CD14-positive monocyte (primary cell): ENCODE data around the gene FOXJ1. TPM values are rescaled to one million over a fixed set of nuclear protein-coding genes. Genes with fewer than 3 reads are reported as not detected.

ENCODE experiments used
- DNase-seq, 3 donors: peaks; one replicate each; pipeline ENCODE4 v3.0.0-alpha.2; 2011 to 2022
- H2AFZ ChIP-seq: 2 replicates; pipeline ENCODE4 v1.6.0; 2012; ENCODE audit warnings: mild to moderate bottlenecking, low read depth, low read length, inconsistent platforms; ENCODE audit not compliant: insufficient read depth, poor library complexity, severe bottlenecking
- H3K27ac ChIP-seq, 2 donors: 1 replicate in 1 of 2; 2 replicates in 1 of 2; pipeline ENCODE4 v1.5.1; 2012 to 2013; ENCODE audit warnings: low read length in 2 of 2, control low read depth in 1 of 2, inconsistent platforms in 1 of 2, low read depth in 1 of 2, mild to moderate bottlenecking in 1 of 2
- H3K27me3 ChIP-seq, 2 donors: one replicate each; pipeline versions ENCODE4 v1.6.0 to v1.6.1; 2011 to 2013; ENCODE audit warnings: low read length in 2 of 2; ENCODE audit not compliant: control insufficient read depth in 2 of 2, insufficient read depth in 2 of 2
- H3K36me3 ChIP-seq, 2 donors: replicated peaks in 1 of 2; 1 replicate in 1 of 2; 2 replicates in 1 of 2; pipeline versions ENCODE4 v1.5.1 to v1.6.1; 2012 to 2013; ENCODE audit warnings: low read length in 2 of 2, control low read depth in 1 of 2, inconsistent platforms in 1 of 2, mild to moderate bottlenecking in 1 of 2; ENCODE audit not compliant: insufficient read depth in 2 of 2, control insufficient read depth in 1 of 2
- H3K4me1 ChIP-seq, 2 donors: 1 replicate in 1 of 2; 2 replicates in 1 of 2; pipeline versions ENCODE4 v1.5.1 to v1.6.1; 2012 to 2013; ENCODE audit warnings: low read length in 2 of 2, control low read depth in 1 of 2, inconsistent platforms in 1 of 2, mild to moderate bottlenecking in 1 of 2, moderate library complexity in 1 of 2; ENCODE audit not compliant: insufficient read depth in 2 of 2, control insufficient read depth in 1 of 2
- H3K4me2 ChIP-seq: replicated peaks from 2 replicates; pipeline ENCODE3; 2012; ENCODE audit warnings: low read length, moderate library complexity, mild to moderate bottlenecking; ENCODE audit not compliant: poor library complexity, severe bottlenecking; ENCODE audit errors: extremely low read depth
- H3K4me3 ChIP-seq, 3 experiments: fragments of 200-600 bp in 1 of 3; sonication (generic) in 1 of 3; replicated peaks in 1 of 3; 1 replicate in 2 of 3; 2 replicates in 1 of 3; pipeline ENCODE4 v1.5.1; 2011 to 2013; ENCODE audit warnings: low read length in 3 of 3, mild to moderate bottlenecking in 3 of 3, control low read depth in 2 of 3, low read depth in 2 of 3, inconsistent platforms in 1 of 3, moderate library complexity in 1 of 3
- H3K79me2 ChIP-seq: 2 replicates; pipeline ENCODE4 v1.6.0; 2012; ENCODE audit warnings: mild to moderate bottlenecking, control low read depth, inconsistent platforms, low read length, moderate library complexity; ENCODE audit not compliant: insufficient read depth
- H3K9ac ChIP-seq: 2 replicates; pipeline ENCODE4 v1.6.0; 2017; ENCODE audit warnings: low read length, mild to moderate bottlenecking; ENCODE audit not compliant: insufficient read depth, poor library complexity, severe bottlenecking
- H3K9me3 ChIP-seq, 2 donors: replicated peaks in 1 of 2; 1 replicate in 1 of 2; 2 replicates in 1 of 2; pipeline versions ENCODE4 v1.5.1 to v1.6.1; 2012 to 2013; ENCODE audit warnings: low read length in 2 of 2, control low read depth in 1 of 2; ENCODE audit not compliant: control insufficient read depth in 1 of 2, insufficient read depth in 1 of 2
- H4K20me1 ChIP-seq: 2 replicates; pipeline ENCODE4 v1.6.0; 2012; ENCODE audit warnings: mild to moderate bottlenecking, low read length, control low read depth, moderate library complexity; ENCODE audit not compliant: insufficient read depth
- H3K27ac Mint-ChIP-seq, 7 donors: one replicate each; pipeline ENCODE4 v1.8.0; 2020; ENCODE audit warnings: mild to moderate bottlenecking in 7 of 7, mixed read lengths in 7 of 7, moderate library complexity in 6 of 7, inconsistent platforms in 2 of 7
- H3K27me3 Mint-ChIP-seq, 3 donors: one replicate each; pipeline ENCODE4 v1.8.0; 2021 to 2022; ENCODE audit warnings: low read depth in 3 of 3, mild to moderate bottlenecking in 3 of 3, mixed read lengths in 3 of 3, moderate library complexity in 3 of 3, inconsistent platforms in 1 of 3
- H3K36me3 Mint-ChIP-seq, 2 donors: one replicate each; pipeline ENCODE4 v1.8.0; 2020; ENCODE audit warnings: mixed read lengths in 2 of 2, inconsistent platforms in 1 of 2, mild to moderate bottlenecking in 1 of 2
- H3K4me1 Mint-ChIP-seq: one replicate; pipeline ENCODE4 v1.8.0; 2020; ENCODE audit warnings: mild to moderate bottlenecking, mixed read lengths
- H3K4me3 Mint-ChIP-seq, 2 donors: one replicate each; pipeline ENCODE4 v1.8.0; 2020; ENCODE audit warnings: mild to moderate bottlenecking in 2 of 2, mixed read lengths in 2 of 2, moderate library complexity in 1 of 2
- H3K9me3 Mint-ChIP-seq, 7 donors: one replicate each; pipeline ENCODE4 v1.8.0; 2020 to 2022; ENCODE audit warnings: mixed read lengths in 7 of 7, mild to moderate bottlenecking in 6 of 7, moderate library complexity in 6 of 7, inconsistent platforms in 2 of 7
- CTCF ChIP-seq: fragments of 200-600 bp; IDR thresholded peaks from one replicate; pipeline ENCODE4 v1.8.0; 2022; ENCODE audit warnings: antibody characterized with exemption, mild to moderate bottlenecking
- WGBS: methylation state at CpG from one replicate; pipeline ENCODE4 v1.1.5; 2013; ENCODE audit warnings: missing lambda C conversion rate; ENCODE audit not compliant: insufficient coverage; 5-methylcytosine and 5-hydroxymethylcytosine counted together
- intact Hi-C, 2 donors: fragments of 100-400 bp; cut with micrococcal nuclease; formaldehyde crosslinking; loops; one replicate each; pipeline versions ENCODE4 v1.15.0 to v1.15.1; 2023
- polyA plus RNA-seq, 3 donors: library from polyadenylated mRNA; depleted of rRNA in 1 of 3; unstranded in 2 of 3; stranded (reverse) in 1 of 3; fragments of 300-500 nt in 2 of 3; fragments of >200 nt in 1 of 3; fragmentation: Illumina TruSeq in 2 of 3; gene quantifications; 1 replicate in 2 of 3; 2 replicates in 1 of 3; pipeline ENCODE4 v1.2.3, GENCODE V29; 2012 to 2021

FOXJ1 gene
- polyA plus RNA-seq, 3 donors = not detected

- Histone ChIP-seq H4K20me1 (no peaks in the 10 kb centered on the region), H3K27me3 (no peaks in the 10 kb centered on the region), H3K4me1 (no peaks in the 10 kb centered on the region), H3K36me3 (no peaks in the 10 kb centered on the region), H3K4me2 (no peak overlapping the region), H2AFZ (no peak overlapping the region), H3K79me2 (no peaks in the 10 kb centered on the region), H3K4me3 (no peak overlapping the region), H3K27ac (no peak overlapping the region), H3K9ac (no peak overlapping the region), H3K9me3 (no peaks in the 10 kb centered on the region)
- Mint-ChIP-seq H3K4me3 (no peak overlapping the region), H3K36me3 (no peaks in the 10 kb centered on the region), H3K9me3 (no peaks in the 10 kb centered on the region), H3K27me3 (peaks cover 1 to 3% (median 2%) of the 10 kb centered on the region in 3 donors), H3K4me1 (no peaks in the 10 kb centered on the region), H3K27ac (no peak overlapping the region)
- intact Hi-C loops = no loop called here
- no peak for DNase-seq
- TF ChIP-seq CTCF = no peak
- 75% methylated on average over 3 of the region's 9 CpGs for WGBS
These were observed 12.2 kb upstream of the FOXJ1 start for GRCh38 chr17:76153202-76153601.

DNA sequence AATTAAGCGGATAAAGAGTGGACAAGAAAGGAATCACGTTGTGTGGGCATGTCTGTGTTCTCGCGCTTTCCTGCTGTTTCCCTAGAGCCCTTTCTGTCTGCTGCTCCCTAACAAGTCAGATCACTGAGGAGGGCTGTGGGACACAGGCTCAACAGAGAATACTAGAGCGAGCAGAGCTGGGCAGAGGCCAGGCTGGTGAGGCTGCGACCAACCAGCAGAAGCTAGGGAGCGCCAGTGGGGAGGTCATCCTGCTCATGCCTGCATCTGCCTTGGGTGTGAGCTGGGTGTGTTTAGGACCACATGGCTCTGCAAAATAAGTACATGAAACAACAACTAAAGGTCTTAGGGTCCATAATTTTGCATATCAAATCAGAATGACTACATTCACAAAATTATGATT is 11.5 kb upstream of the FOXJ1 start:
- Mint-ChIP-seq H3K36me3 (no peaks in the 10 kb centered on the region), H3K27me3 (peaks cover 1 to 2% (median 1%) of the 10 kb centered on the region in 3 donors), H3K27ac (no peak overlapping the region), H3K9me3 (no peaks in the 10 kb centered on the region), H3K4me3 (no peak overlapping the region), H3K4me1 (peaks cover 1% of the 10 kb centered on the region)
- Histone ChIP-seq H3K4me3 (no peak overlapping the region), H3K4me1 (no peaks in the 10 kb centered on the region), H3K9me3 (no peaks in the 10 kb centered on the region), H3K79me2 (no peaks in the 10 kb centered on the region), H3K27ac (no peak overlapping the region), H3K9ac (no peak overlapping the region), H3K36me3 (no peaks in the 10 kb centered on the region), H2AFZ (no peak overlapping the region), H3K4me2 (no peak overlapping the region), H3K27me3 (no peaks in the 10 kb centered on the region), H4K20me1 (no peaks in the 10 kb centered on the region)
- WGBS = 94% methylated on average over 6 of the region's 7 CpGs
- DNase-seq = no peak
- intact Hi-C loops = no loop called here
- TF ChIP-seq CTCF = no peak
